Measurements from ENCODE around the gene TBC1D3G.
"Not testable (repeated sequence)": the region's sequence is repeated elsewhere in the genome, so short reads cannot be mapped to it uniquely, and the experiment has no call there.

TBC1D3G gene

GRCh38 chr17:36323584-36323983, at the start of gene TBC1D3G:
TBC1D3G (plus strand) TSS chr17:36323884; CDS start chr17:36325412, 1,528 bp downstream.
- DNase-seq, result not testable (repeated sequence)

GRCh38 chr17:36283256-36283655, 40.4 kb upstream of the TBC1D3G start:
- not testable (repeated sequence) for DNase-seq

DNA sequence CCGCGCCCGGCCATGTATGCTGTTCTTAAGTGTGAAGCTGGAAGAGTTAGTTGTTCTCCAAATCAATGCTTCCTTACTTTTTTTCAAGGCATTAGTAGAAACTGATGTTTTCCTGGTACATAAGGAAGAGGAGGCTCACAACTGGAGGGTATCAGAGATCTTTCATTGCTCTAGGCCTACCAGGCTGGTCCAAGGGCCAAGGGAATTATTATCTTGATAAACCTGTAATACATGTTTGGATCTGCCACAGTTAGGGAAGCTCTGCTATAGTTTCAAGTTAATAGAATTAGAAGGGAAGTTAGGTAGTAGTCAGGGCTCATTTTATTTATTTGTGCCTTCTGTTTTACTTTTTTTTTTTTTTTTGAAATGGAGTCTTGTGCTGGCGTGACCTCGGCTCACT, 39.5 kb upstream of the TBC1D3G start:
- DNase-seq, result not testable (repeated sequence)

DNA sequence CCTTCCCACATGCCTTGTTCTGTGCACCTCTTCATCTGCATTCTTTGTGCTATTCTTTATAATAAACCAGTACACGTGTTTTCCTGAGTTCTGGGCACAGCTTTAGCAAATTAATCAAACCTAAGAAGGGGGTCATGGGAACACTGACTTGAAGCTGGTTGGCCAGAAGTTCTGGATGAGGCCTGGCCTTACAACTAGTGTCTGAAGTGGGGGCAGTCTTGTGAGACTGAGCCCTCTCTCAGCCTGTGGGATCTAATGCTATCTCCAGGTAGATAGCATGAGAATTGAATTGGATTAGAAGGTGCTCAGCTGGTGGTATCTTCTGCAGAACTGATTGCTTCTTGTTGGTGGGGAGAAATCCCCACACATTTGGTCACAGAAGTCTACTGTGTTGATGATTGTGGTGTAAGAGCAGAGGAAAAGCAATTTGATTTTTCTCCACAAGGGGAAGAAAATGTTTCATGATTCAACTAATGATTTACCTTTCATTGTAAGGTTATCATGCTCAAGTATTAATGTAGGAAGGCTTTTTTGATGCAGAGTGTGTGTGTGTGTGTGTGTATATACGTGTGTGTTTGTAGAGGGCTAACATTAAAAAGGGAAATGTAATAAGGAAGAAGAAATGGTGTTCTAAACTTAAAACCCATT, 33.6 kb upstream of the TBC1D3G start:
- DNase-seq, result not testable (repeated sequence)

DNA sequence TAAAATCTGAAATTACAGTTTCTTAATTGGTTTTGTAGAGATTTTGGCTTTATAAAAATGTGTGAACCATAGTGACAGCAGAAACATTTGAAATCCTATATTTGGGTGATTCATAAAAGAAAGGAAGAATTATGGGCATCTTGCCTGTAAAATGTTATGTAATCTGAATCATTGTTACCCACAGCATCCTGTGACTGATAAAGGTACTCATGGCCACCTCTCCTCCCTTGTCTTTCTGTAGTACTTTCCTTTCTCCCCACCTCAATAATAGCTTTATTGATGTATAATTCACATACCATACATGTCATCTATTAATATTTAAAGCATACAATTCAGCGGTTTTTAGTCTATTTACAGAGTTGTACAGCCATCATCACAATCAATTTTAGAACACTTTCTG, 28.5 kb upstream of the TBC1D3G start:
- not testable (repeated sequence) for DNase-seq

DNA sequence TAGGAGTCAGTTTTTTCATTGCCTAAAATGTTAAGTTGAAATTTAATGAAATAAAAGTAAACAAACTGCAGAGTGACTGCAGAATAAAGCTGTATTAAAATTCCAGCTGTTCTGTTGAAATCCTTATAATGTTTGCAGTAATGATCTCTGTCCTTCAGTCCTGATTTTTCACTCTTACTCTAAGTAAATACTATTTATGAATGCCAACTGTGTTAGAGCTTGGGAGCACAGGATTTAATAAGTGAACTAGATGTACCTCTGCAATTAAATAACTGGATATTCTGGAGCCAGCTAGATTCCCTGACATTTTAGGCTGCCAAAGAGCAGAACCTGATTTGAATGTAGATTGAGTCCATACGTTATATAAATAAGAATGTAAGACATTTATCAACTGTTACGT, 7.9 kb upstream of the TBC1D3G start:
- DNase-seq, result not testable (repeated sequence)

- DNase-seq, result not testable (repeated sequence)
Measured at GRCh38 chr17:36362496-36362895, 38.8 kb downstream of the TBC1D3G start.

DNA sequence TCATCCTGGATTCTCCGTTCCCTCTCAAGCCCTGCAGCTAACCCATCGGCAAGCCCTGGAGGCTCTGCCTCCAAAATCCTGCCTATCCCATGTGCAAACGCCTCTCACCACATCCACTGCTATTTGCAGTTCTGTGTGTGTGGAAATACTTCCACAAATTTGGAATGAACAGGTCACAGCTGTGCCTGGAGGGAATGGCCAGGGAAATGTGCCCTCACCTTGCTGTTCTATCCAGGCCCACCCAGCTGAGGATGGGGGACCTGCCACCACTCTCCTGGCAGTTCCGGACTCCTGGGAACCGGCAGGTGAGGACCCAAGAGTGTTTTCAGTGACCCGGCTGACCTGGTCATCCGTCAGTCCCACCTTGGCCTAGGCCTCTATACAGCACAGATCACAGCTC, 52.3 kb downstream of the TBC1D3G start:
- not testable (repeated sequence) for DNase-seq

All from NCI-H2081 (cell line).